ENCODE measurements around the gene EVC2.

GRCh38 chr4:5568931-5569330 is 139.4 kb downstream of the EVC2 start:
- TF ChIP-seq ZNF205 (CRISPR knock-in tag; IDR thresholded peaks at IDR 0.05) (no peak), MTA1 (CRISPR knock-in tag; IDR thresholded peaks at IDR 0.05; ENCODE audit: borderline replicate concordance) (no peak), SKI (IDR thresholded peaks at IDR 0.05; ENCODE audit: partially characterized antibody) (no peak), GFI1 (CRISPR knock-in tag; IDR thresholded peaks at IDR 0.05; ENCODE audit: borderline replicate concordance) (no peak), TEAD2 (CRISPR knock-in tag; IDR thresholded peaks at IDR 0.05) (no peak), ZBTB34 (CRISPR knock-in tag; IDR thresholded peaks at IDR 0.05) (no peak), MTA3 (CRISPR knock-in tag; IDR thresholded peaks at IDR 0.05) (no peak), EZH2 (conservative IDR thresholded peaks at IDR 0.05; ENCODE audit: low read depth, low read length) (no peak), NR2C2 (CRISPR knock-in tag; IDR thresholded peaks at IDR 0.05; ENCODE audit: borderline replicate concordance) (no peak), ZNF256 (CRISPR knock-in tag; conservative IDR thresholded peaks at IDR 0.05) (no peak), TCF12 (IDR thresholded peaks at IDR 0.05) (no peak), TCF12 (CRISPR knock-in tag; IDR thresholded peaks at IDR 0.05) (no peak), RFXAP (CRISPR knock-in tag; IDR thresholded peaks at IDR 0.05; ENCODE audit: borderline replicate concordance) (no peak), POLR2AphosphoS5 (IDR thresholded peaks at IDR 0.05; ENCODE audit: low read depth, low read length) (no peak)
